Measurements from ENCODE around the gene LRRC4. TPM values are rescaled to one million over a fixed set of nuclear protein-coding genes. Genes with fewer than 3 reads are reported as not detected.
A peak's percentile ranks its signal among the peaks of the same experiment; 100 is the strongest.

The LRRC4 gene, protein sequence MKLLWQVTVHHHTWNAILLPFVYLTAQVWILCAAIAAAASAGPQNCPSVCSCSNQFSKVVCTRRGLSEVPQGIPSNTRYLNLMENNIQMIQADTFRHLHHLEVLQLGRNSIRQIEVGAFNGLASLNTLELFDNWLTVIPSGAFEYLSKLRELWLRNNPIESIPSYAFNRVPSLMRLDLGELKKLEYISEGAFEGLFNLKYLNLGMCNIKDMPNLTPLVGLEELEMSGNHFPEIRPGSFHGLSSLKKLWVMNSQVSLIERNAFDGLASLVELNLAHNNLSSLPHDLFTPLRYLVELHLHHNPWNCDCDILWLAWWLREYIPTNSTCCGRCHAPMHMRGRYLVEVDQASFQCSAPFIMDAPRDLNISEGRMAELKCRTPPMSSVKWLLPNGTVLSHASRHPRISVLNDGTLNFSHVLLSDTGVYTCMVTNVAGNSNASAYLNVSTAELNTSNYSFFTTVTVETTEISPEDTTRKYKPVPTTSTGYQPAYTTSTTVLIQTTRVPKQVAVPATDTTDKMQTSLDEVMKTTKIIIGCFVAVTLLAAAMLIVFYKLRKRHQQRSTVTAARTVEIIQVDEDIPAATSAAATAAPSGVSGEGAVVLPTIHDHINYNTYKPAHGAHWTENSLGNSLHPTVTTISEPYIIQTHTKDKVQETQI
- total RNA-seq: 1 to 10 TPM in 3 of 4 donors, not detected in 1; 1.6 to 2.5 (median 2.1) TPM

DNA sequence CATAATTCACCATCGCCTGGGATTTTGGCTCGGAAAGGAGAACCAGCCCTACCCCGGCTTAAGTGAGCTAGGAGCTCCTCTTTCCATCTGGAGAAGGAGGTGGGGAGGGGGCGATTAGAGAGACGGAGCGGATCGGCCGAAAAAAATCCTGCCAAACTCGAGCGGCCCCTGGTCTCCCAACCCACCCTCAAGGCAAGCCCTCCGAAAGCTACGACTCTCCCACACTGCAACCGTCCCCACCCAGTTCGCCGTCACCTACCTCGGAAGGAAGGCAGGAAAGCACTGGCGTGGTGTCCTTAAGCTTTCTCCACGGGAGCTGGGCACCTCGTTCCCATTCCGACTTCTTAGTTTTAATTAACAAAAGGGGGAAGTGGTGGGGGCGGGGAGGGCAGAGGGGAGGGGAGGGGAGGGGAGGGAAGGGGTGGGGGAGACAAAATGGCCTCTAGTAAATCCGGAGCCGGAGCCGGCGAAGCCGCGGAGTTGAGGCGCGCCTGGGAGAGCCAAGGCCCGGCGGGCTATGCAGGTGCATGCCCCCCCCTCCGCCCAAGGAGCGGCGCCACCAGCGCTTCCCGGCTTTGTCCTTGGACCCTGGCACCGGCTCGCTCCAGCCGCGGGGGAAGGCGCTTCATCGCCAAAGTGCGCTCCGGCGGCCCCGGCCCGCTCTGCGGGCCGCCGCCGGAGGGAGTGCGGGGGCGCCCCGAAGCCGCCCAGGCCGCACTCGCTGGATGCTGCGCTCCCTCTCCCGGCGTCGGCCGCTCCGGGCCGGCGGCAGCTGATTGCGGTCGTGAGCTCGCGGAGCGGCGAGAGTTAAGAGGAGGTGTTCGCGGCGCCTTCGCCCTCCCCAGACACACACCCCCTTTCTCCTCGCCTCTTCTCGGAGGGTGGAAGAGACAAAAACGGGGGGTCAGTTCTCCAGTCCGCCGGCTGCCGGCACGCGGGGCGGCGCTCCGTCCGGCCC, at the start of gene LRRC4:
Gene LRRC4 (minus strand): TSS at position 784 of the 958 bp plus-strand sequence. CDS start 797 bp downstream, outside the sequence.
- H3K4me3 ChIP-seq: peak within 1 kb of the TSS; percentile 44 to 70 (median 60)
- peak; percentile 18 to 76 (median 59) for DNase-seq
- no peaks in the 10 kb centered on the region for H3K27me3 ChIP-seq
- H3K9me3 ChIP-seq: no peaks in the 10 kb centered on the region
- no peaks in the 10 kb centered on the region for H3K36me3 ChIP-seq
- TF ChIP-seq CTCF (IDR thresholded peaks at IDR 0.05) (peak in 2 of 6 experiments; percentile 19 to 25), POLR2A (IDR thresholded peaks at IDR 0.05) (no peak)
- H3K4me1 ChIP-seq: peaks cover 0 to 30% (median 12%) of the 10 kb centered on the region in 4 donors
- peak within 1 kb of the TSS in 1 of 4 donors; percentile 42 for H3K27ac ChIP-seq

DNA sequence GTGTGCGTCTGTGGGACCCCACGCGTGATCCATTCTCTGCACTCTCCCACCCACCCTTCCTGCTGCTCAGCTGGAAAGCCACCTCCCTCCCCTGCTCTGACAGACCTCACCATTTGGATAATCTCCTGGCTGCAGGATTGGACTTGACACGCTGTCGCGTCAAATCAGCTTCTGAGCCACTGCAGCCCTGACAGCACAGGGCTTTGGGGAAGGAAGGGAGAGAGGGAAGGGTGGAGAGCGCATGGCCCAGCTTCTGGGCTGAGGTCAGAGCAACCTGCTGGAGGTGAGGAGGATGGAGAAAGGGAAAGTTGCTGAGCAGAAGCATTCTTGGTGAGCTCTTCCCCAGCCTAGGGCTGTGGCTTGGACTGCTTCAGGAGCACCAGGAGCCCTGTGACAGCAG, 48.9 kb upstream of the LRRC4 start:
- Histone ChIP-seq H3K9me3 (no peaks in the 10 kb centered on the region), H3K27me3 (no peaks in the 10 kb centered on the region), H3K27ac (no peak overlapping the region), H3K4me1 (no peaks in the 10 kb centered on the region), H3K36me3 (peaks cover 0 to 21% (median 0%) of the 10 kb centered on the region in 3 donors), H3K4me3 (no peak overlapping the region)
- DNase-seq: no peak
- TF ChIP-seq POLR2A (IDR thresholded peaks at IDR 0.05) (no peak), CTCF (IDR thresholded peaks at IDR 0.05) (no peak)

GRCh38 chr7:128078309-128078708, 47.1 kb upstream of the LRRC4 start:
- no peak for DNase-seq
- Histone ChIP-seq H3K36me3 (peaks cover 0 to 15% (median 0%) of the 10 kb centered on the region in 3 donors), H3K4me3 (no peak overlapping the region)

GRCh38 chr7:128076796-128077271, 45.6 kb upstream of the LRRC4 start:
- Histone ChIP-seq H3K27ac (no peak overlapping the region), H3K4me1 (no peaks in the 10 kb centered on the region), H3K36me3 (peaks cover 0 to 7% (median 0%) of the 10 kb centered on the region in 3 donors), H3K27me3 (no peaks in the 10 kb centered on the region), H3K4me3 (no peak overlapping the region), H3K9me3 (no peaks in the 10 kb centered on the region)
- no peak for TF ChIP-seq CTCF (IDR thresholded peaks at IDR 0.05)
- peak in 2 of 3 donors; percentile 73 to 82 for DNase-seq

More at GRCh38 chr7:128078309-128078708, 47.1 kb upstream of the LRRC4 start:
- no peak overlapping the region for H3K27ac ChIP-seq
- H3K9me3 ChIP-seq: no peaks in the 10 kb centered on the region
- no peaks in the 10 kb centered on the region for H3K4me1 ChIP-seq
- TF ChIP-seq POLR2A (IDR thresholded peaks at IDR 0.05) (no peak), CTCF (IDR thresholded peaks at IDR 0.05) (no peak)
- no peaks in the 10 kb centered on the region for H3K27me3 ChIP-seq
